Astrocyte (in vitro differentiated cells and primary cell): ENCODE measurements around the gene FBN3.

Experiments used
- EZH2 ChIP-seq: IDR thresholded peaks from 2 replicates; pipeline ENCODE4 v1.6.1; 2012; ENCODE audit warnings: mild to moderate bottlenecking, low read length, inconsistent platforms; ENCODE audit not compliant: insufficient read depth
- TF ChIP-seq, protein P1 (sequence below): IDR thresholded peaks from 2 replicates; pipeline ENCODE4 v1.5.1; 2011; ENCODE audit warnings: low read depth, mild to moderate bottlenecking, inconsistent platforms, low read length, moderate library complexity; ENCODE audit not compliant: insufficient read depth

GRCh38 chr19:8064911-8065874 lies 84.2 kb downstream of the FBN3 start:
- TF ChIP-seq, protein P1, sequence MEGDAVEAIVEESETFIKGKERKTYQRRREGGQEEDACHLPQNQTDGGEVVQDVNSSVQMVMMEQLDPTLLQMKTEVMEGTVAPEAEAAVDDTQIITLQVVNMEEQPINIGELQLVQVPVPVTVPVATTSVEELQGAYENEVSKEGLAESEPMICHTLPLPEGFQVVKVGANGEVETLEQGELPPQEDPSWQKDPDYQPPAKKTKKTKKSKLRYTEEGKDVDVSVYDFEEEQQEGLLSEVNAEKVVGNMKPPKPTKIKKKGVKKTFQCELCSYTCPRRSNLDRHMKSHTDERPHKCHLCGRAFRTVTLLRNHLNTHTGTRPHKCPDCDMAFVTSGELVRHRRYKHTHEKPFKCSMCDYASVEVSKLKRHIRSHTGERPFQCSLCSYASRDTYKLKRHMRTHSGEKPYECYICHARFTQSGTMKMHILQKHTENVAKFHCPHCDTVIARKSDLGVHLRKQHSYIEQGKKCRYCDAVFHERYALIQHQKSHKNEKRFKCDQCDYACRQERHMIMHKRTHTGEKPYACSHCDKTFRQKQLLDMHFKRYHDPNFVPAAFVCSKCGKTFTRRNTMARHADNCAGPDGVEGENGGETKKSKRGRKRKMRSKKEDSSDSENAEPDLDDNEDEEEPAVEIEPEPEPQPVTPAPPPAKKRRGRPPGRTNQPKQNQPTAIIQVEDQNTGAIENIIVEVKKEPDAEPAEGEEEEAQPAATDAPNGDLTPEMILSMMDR: no peak
- no peak for TF ChIP-seq EZH2
